HepG2 (cell line): ENCODE results near the gene SRD5A3. TPM values are rescaled to one million over a fixed set of nuclear protein-coding genes. Genes with fewer than 3 reads are reported as not detected.

Experiments used
- ATAC-seq: fragments of 200-7000 bp; cut with Tn5 transposase; 3 replicates; pipeline ENCODE4 v1.9.1; 2020; ENCODE audit warnings: mild to moderate bottlenecking, moderate library complexity
- BruUV-seq: library from RNA; stranded (reverse); fragments of 400-500 nt; replicated peaks from 2 replicates; lab custom pipeline; 2021; lab: Mats Ljungman, UMichigan
- CTCF ChIA-PET: fragments of 300-600 bp; formaldehyde crosslinking; extraction: SDS; loops from one replicate; lab custom pipeline; 2021; ENCODE audit warnings: low total read pairs, inconsistent platforms, low intra/inter-chr PET ratio; lab: Yijun Ruan, JAX
- POLR2A ChIA-PET: fragments of 350-600 bp; sonication (Branson Sonifier 250); formaldehyde crosslinking; loops from one replicate; lab custom pipeline; 2020; ENCODE audit warnings: antibody characterized with exemption, inconsistent platforms; lab: Yijun Ruan, JAX
- DNase-seq: peaks from one replicate; pipeline ENCODE4 v3.0.0-alpha.2; 2015; ENCODE audit warnings: low spot score
- FAIRE-seq: peaks from 3 replicates; lab custom pipeline; 2011; peaks lifted over from hg19 to GRCh38; lab: Jason Lieb, UNC
- H2AFZ ChIP-seq: one replicate; pipeline ENCODE4 v1.6.1; 2011; ENCODE audit warnings: low read length, inconsistent platforms
- H3K27ac ChIP-seq: fragments of 300-600 bp; 3 replicates; pipeline ENCODE4 v1.8.0; 2011; ENCODE audit warnings: mixed run types, mild to moderate bottlenecking, mixed read lengths, low read length, inconsistent platforms; ENCODE audit not compliant: insufficient read depth; ENCODE audit errors: extremely low read length
- H3K27me3 ChIP-seq, 2 experiments: fragments of 200-600 bp in 1 of 2; 2 replicates in 1 of 2; 3 replicates in 1 of 2; pipeline versions ENCODE4 v1.6.0 to v1.8.0; 2011; ENCODE audit warnings: low read length in 2 of 2, mild to moderate bottlenecking in 2 of 2, moderate library complexity in 2 of 2, inconsistent platforms in 1 of 2; ENCODE audit not compliant: insufficient read depth in 2 of 2, control insufficient read depth in 1 of 2
- H3K36me3 ChIP-seq, 2 experiments: fragments of 200-600 bp in 1 of 2; replicated peaks in 1 of 2; 2 replicates in 1 of 2; 3 replicates in 1 of 2; pipeline versions ENCODE4 v1.5.1 to v1.8.0; 2011; ENCODE audit warnings: low read length in 2 of 2, inconsistent platforms in 1 of 2; ENCODE audit not compliant: insufficient read depth in 2 of 2, control insufficient read depth in 1 of 2
- H3K4me1 ChIP-seq: 2 replicates; pipeline ENCODE4 v1.5.1; 2012; ENCODE audit warnings: low read length, inconsistent platforms; ENCODE audit not compliant: insufficient read depth
- H3K4me2 ChIP-seq: 2 replicates; pipeline ENCODE4 v1.6.0; 2011; ENCODE audit warnings: low read depth, low read length, inconsistent platforms
- H3K4me3 ChIP-seq, 3 experiments: fragments of 200-600 bp in 1 of 3; sonication (generic), shearing (Covaris generic) in 1 of 3; replicated peaks in 1 of 3; 2 replicates each; pipeline ENCODE4 v1.5.1; 2011 to 2016; ENCODE audit warnings: low read length in 3 of 3, inconsistent platforms in 2 of 3, low read depth in 2 of 3, mild to moderate bottlenecking in 2 of 3, control low read depth in 1 of 3, mixed read lengths in 1 of 3; ENCODE audit not compliant: insufficient read depth in 1 of 3
- H3K79me2 ChIP-seq: one replicate; pipeline ENCODE4 v1.6.1; 2011; ENCODE audit warnings: low read length, inconsistent platforms; ENCODE audit not compliant: insufficient read depth
- H3K9ac ChIP-seq: 2 replicates; pipeline ENCODE4 v1.6.0; 2011; ENCODE audit warnings: mild to moderate bottlenecking, low read depth, low read length, inconsistent platforms; ENCODE audit not compliant: insufficient read depth
- H3K9me3 ChIP-seq: 2 replicates; pipeline ENCODE4 v1.5.1; 2012; ENCODE audit warnings: mild to moderate bottlenecking, low read length
- H4K20me1 ChIP-seq: 2 replicates; pipeline ENCODE4 v1.6.0; 2011; ENCODE audit warnings: inconsistent platforms, mild to moderate bottlenecking, low read length, moderate library complexity; ENCODE audit not compliant: insufficient read depth
- ELF4 ChIP-seq: sonication (generic); formaldehyde crosslinking; IDR thresholded peaks from 2 replicates; pipeline ENCODE4 v1.5.0; 2020; ENCODE audit warnings: missing genetic modification reagents, mild to moderate bottlenecking, moderate library complexity, borderline replicate concordance
- GTF3A ChIP-seq: sonication (generic); formaldehyde crosslinking; conservative IDR thresholded peaks from 2 replicates; pipeline ENCODE4 v1.4.0; 2020; ENCODE audit warnings: mild to moderate bottlenecking, missing genetic modification reagents
- HNRNPLL ChIP-seq: fragments of 200-400 bp; formaldehyde crosslinking; IDR thresholded peaks from 2 replicates; pipeline ENCODE4 v1.6.1; 2017; ENCODE audit warnings: mild to moderate bottlenecking, low read depth, low read length; ENCODE audit not compliant: poor library complexity, severe bottlenecking
- ISL2 ChIP-seq: sonication (generic); formaldehyde crosslinking; IDR thresholded peaks from 2 replicates; pipeline ENCODE4 v1.5.0; 2020; ENCODE audit warnings: missing genetic modification reagents
- KAT7 ChIP-seq: IDR thresholded peaks from 2 replicates; pipeline ENCODE4 v1.6.1; 2018; ENCODE audit warnings: borderline replicate concordance, missing compliant biosample characterization
- KDM5A ChIP-seq: fragments of 200-600 bp; sonication (generic); IDR thresholded peaks from 2 replicates; pipeline ENCODE4 v1.7.0; 2018; ENCODE audit warnings: antibody characterized with exemption, mild to moderate bottlenecking, low read length, borderline replicate concordance
- MED13 ChIP-seq: sonication (generic); formaldehyde crosslinking; IDR thresholded peaks from 2 replicates; pipeline ENCODE4 v1.5.0; 2020; ENCODE audit warnings: missing genetic modification reagents
- NKX3-1 ChIP-seq: sonication (generic); formaldehyde crosslinking; IDR thresholded peaks from 2 replicates; pipeline ENCODE4 v1.5.0; 2020; ENCODE audit warnings: missing genetic modification reagents
- NPAS2 ChIP-seq: sonication (generic); formaldehyde crosslinking; IDR thresholded peaks from 2 replicates; pipeline ENCODE4 v1.8.0; 2022; ENCODE audit warnings: mild to moderate bottlenecking, missing genetic modification reagents, borderline replicate concordance
- ZFX ChIP-seq: sonication (generic); formaldehyde crosslinking; IDR thresholded peaks from 2 replicates; pipeline ENCODE4 v1.4.0; 2020; ENCODE audit warnings: mild to moderate bottlenecking, low read depth, missing genetic modification reagents, moderate library complexity
- ZNF253 ChIP-seq: sonication (generic); formaldehyde crosslinking; IDR thresholded peaks from 2 replicates; pipeline ENCODE4 v1.8.0; 2022; ENCODE audit warnings: mild to moderate bottlenecking, missing genetic modification reagents, borderline replicate concordance
- ZNF878 ChIP-seq: sonication (generic); formaldehyde crosslinking; IDR thresholded peaks from 2 replicates; pipeline ENCODE4 v1.8.1; 2023; ENCODE audit warnings: mild to moderate bottlenecking, missing genetic modification reagents, moderate library complexity
- WGBS: methylation state at CpG from one replicate; pipeline ENCODE4 v1.1.6; 2017; ENCODE audit warnings: low lambda C conversion rate; 5-methylcytosine and 5-hydroxymethylcytosine counted together
- in situ Hi-C: cut with HindIII; loops from 2 replicates; pipeline ENCODE4 v1.10.0; 2017; ENCODE audit warnings: low pct_unique_long_range_greater_than_20kb; ENCODE audit not compliant: extremely low pct_ligation_motif_present
- intact Hi-C: fragments of 100-400 bp; cut with micrococcal nuclease; formaldehyde crosslinking; loops from one replicate; pipeline ENCODE4 v1.10.0; 2022; ENCODE audit not compliant: unreplicated experiment
- polyA plus RNA-seq, 8 experiments: library from polyadenylated mRNA; depleted of rRNA in 3 of 8; stranded (reverse) in 7 of 8; unstranded in 1 of 8; fragments of >200 nt; fragmentation: Illumina TruSeq in 4 of 8; extraction: Trizol in 4 of 8; gene quantifications; 2 replicates each; pipeline versions ENCODE4 v1.2.1 to v1.2.3, GENCODE V29; 2011 to 2016; ENCODE audit warnings: low read depth in 4 of 8, missing spikeins in 1 of 8, mixed read lengths in 1 of 8; ENCODE audit not compliant: insufficient read depth in 1 of 8
- total RNA-seq, 5 experiments: library from RNA; depleted of rRNA; stranded (reverse); fragments of >200 nt; fragmentation: Illumina TruSeq; extraction: Trizol; gene quantifications; 2 replicates each; pipeline ENCODE4 v1.2.3, GENCODE V29; 2016; ENCODE audit warnings: low read depth in 1 of 5
- TF ChIP-seq, protein P1 (sequence below): sonication (generic); formaldehyde crosslinking; IDR thresholded peaks from 2 replicates; pipeline ENCODE4 v1.4.0; 2020; ENCODE audit warnings: missing genetic modification reagents, borderline replicate concordance
- TF ChIP-seq, protein P2 (sequence below): sonication (generic); formaldehyde crosslinking; IDR thresholded peaks from 2 replicates; pipeline ENCODE4 v1.4.0; 2020; ENCODE audit warnings: missing genetic modification reagents, borderline replicate concordance
- TF ChIP-seq, protein P3 (sequence below): sonication (generic); formaldehyde crosslinking; IDR thresholded peaks from 2 replicates; pipeline ENCODE4 v1.8.0; 2022; ENCODE audit warnings: mild to moderate bottlenecking, missing genetic modification reagents, borderline replicate concordance

Gene SRD5A3
- total and polyA plus RNA-seq, 2 of the 13 experiments (the other 11 are each of a cell fraction or from before 2014, with no cell fraction given) = 12.4 to 18.4 TPM

DNA sequence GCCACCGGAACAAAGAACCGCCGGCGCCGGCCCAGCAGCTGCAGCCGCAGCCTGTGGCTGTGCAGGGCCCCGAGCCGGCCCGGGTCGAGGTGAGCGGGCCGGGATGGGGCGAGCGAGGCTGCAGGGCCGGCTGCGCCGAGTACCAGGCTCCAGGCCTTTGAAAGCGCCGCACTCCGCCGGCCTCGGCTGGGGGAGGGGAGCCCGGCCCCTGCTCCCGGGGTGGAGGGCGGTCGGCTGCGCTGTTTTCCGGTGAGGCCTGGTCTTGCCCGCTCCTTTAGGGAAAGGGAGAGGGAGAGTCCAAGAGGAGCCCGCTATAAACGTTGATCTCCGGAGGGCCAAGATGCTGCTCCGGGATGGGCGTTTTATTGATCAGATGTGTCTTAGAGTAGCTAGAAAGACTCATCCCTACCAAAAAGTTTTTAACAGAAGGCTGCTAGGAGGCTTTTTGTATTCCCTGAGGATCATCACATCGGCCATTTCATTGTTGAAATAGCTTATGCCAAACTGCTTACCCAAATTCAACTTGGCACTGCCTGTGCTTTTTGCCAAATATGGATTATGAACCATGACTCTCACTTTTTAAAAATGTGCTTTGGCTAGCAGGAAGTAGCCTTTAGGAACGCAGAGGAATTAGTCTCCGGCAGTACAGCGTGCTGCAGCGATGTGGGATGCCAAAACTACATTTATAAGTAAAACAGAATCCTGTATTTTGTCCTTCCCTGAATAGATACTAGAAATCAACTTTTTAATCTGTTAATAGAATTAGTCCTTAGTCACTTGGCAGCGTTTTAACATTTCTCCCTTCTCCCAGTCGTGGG is 50.5 kb downstream of the SRD5A3 start:
- Histone ChIP-seq H4K20me1 (peaks cover 20% of the 10 kb centered on the region), H3K9ac (peak overlapping the region; percentile 84), H3K9me3 (no peaks in the 10 kb centered on the region), H3K36me3 (peaks cover 0 to 8% of the 10 kb centered on the region in 2 experiments; a peak in 1 of 5 replicates), H3K27me3 (no peaks in the 10 kb centered on the region; a peak in 2 of 5 replicates), H3K27ac (peak overlapping the region; percentile 80), H3K79me2 (peaks cover 46% of the 10 kb centered on the region), H3K4me2 (peak overlapping the region; percentile 77), H2AFZ (no peak overlapping the region), H3K4me1 (peaks cover 50% of the 10 kb centered on the region), H3K4me3 (peak overlapping the region; percentile 84 to 98 (median 91))
- in situ Hi-C loops = loop anchor here (25.0 kb wide), 1 partner anchor 466 kb away; the partner anchor contains the start of gene EXOC1
- intact Hi-C loops = loop anchor here (5.0 kb wide), 1 partner anchor 36 kb away; no protein-coding TSS in a partner anchor
- DNase-seq = peak; percentile 31
- ChIA-PET CTCF (no interaction called here), POLR2A (interaction anchor here (1.2 to 2.8 kb wide), 5 partner anchors 9 to 150 kb away, joined by 4 to 21 read pairs (median 8); partner anchors contain the start of genes CLOCK and SRD5A3)
- BruUV-seq = TSS peak; percentile 55
- WGBS = under 1% methylated on average over 33 of the region's 41 CpGs
- peak; percentile 68 for ATAC-seq
- peak; percentile 30 for FAIRE-seq
- no peak for TF ChIP-seq GTF3A (CRISPR knock-in tag)
- TF ChIP-seq, protein P1, sequence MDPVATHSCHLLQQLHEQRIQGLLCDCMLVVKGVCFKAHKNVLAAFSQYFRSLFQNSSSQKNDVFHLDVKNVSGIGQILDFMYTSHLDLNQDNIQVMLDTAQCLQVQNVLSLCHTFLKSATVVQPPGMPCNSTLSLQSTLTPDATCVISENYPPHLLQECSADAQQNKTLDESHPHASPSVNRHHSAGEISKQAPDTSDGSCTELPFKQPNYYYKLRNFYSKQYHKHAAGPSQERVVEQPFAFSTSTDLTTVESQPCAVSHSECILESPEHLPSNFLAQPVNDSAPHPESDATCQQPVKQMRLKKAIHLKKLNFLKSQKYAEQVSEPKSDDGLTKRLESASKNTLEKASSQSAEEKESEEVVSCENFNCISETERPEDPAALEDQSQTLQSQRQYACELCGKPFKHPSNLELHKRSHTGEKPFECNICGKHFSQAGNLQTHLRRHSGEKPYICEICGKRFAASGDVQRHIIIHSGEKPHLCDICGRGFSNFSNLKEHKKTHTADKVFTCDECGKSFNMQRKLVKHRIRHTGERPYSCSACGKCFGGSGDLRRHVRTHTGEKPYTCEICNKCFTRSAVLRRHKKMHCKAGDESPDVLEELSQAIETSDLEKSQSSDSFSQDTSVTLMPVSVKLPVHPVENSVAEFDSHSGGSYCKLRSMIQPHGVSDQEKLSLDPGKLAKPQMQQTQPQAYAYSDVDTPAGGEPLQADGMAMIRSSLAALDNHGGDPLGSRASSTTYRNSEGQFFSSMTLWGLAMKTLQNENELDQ (CRISPR knock-in tag) = no peak
- 0 out of 2 replicates have a peak, but pooled peaks have one; percentile 42 for TF ChIP-seq ZNF878 (CRISPR knock-in tag)
- peak; percentile 20 for TF ChIP-seq HNRNPLL
- TF ChIP-seq ZNF253 (CRISPR knock-in tag) = 0 out of 2 replicates have a peak, but pooled peaks have one; percentile 21
- TF ChIP-seq, protein P2, sequence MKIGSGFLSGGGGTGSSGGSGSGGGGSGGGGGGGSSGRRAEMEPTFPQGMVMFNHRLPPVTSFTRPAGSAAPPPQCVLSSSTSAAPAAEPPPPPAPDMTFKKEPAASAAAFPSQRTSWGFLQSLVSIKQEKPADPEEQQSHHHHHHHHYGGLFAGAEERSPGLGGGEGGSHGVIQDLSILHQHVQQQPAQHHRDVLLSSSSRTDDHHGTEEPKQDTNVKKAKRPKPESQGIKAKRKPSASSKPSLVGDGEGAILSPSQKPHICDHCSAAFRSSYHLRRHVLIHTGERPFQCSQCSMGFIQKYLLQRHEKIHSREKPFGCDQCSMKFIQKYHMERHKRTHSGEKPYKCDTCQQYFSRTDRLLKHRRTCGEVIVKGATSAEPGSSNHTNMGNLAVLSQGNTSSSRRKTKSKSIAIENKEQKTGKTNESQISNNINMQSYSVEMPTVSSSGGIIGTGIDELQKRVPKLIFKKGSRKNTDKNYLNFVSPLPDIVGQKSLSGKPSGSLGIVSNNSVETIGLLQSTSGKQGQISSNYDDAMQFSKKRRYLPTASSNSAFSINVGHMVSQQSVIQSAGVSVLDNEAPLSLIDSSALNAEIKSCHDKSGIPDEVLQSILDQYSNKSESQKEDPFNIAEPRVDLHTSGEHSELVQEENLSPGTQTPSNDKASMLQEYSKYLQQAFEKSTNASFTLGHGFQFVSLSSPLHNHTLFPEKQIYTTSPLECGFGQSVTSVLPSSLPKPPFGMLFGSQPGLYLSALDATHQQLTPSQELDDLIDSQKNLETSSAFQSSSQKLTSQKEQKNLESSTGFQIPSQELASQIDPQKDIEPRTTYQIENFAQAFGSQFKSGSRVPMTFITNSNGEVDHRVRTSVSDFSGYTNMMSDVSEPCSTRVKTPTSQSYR = peak; percentile 79
- TF ChIP-seq KAT7 (CRISPR knock-in tag) = peak; percentile 16; the same call in 1 of the 2 replicates
- TF ChIP-seq KDM5A = 0 out of 2 replicates have a peak, but pooled peaks have one; percentile 20
- TF ChIP-seq NKX3-1 (CRISPR knock-in tag) = 0 out of 2 replicates have a peak, but pooled peaks have one; percentile 23
- 0 out of 2 replicates have a peak, but pooled peaks have one; percentile 21 for TF ChIP-seq ELF4 (CRISPR knock-in tag)
- 0 out of 2 replicates have a peak, but pooled peaks have one; percentile 62 for TF ChIP-seq NPAS2 (CRISPR knock-in tag)
- peak; percentile 34; the same call in 1 of the 2 replicates for TF ChIP-seq ISL2 (CRISPR knock-in tag)
- TF ChIP-seq, protein P3, sequence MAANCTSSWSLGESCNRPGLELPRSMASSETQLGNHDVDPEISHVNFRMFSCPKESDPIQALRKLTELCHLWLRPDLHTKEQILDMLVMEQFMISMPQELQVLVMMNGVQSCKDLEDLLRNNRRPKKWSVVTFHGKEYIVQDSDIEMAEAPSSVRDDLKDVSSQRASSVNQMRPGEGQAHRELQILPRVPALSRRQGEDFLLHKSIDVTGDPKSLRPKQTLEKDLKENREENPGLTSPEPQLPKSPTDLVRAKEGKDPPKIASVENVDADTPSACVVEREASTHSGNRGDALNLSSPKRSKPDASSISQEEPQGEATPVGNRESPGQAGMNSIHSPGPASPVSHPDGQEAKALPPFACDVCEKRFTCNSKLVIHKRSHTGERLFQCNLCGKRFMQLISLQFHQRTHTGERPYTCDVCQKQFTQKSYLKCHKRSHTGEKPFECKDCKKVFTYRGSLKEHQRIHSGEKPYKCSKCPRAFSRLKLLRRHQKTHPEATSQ (CRISPR knock-in tag) = no peak
- 0 out of 2 replicates have a peak, but pooled peaks have one; percentile 3 for TF ChIP-seq MED13
- peak; percentile 66; the same call in 1 of the 2 replicates for TF ChIP-seq ZFX
